Keratinocyte (primary cell): ENCODE results near the gene SNCA. TPM values are rescaled to one million over a fixed set of nuclear protein-coding genes. Genes with fewer than 3 reads are reported as not detected.

Source experiments
- DNase-seq: peaks from one replicate; pipeline ENCODE4 v3.0.0-alpha.2; 2011; ENCODE audit warnings: low read depth, missing footprints, low spot score
- FAIRE-seq: peaks from 2 replicates; lab custom pipeline; 2011; peaks lifted over from hg19 to GRCh38; lab: Jason Lieb, UNC
- H2AFZ ChIP-seq: 2 replicates; pipeline ENCODE4 v1.6.0; 2012; ENCODE audit warnings: low read length, control low read depth, inconsistent platforms; ENCODE audit not compliant: control insufficient read depth
- H3K27ac ChIP-seq: 2 replicates; pipeline ENCODE4 v1.5.1; 2011; ENCODE audit warnings: low read length; ENCODE audit not compliant: control insufficient read depth, insufficient read depth
- H3K27me3 ChIP-seq: 3 replicates; pipeline ENCODE4 v1.6.0; 2011; ENCODE audit warnings: low read length; ENCODE audit not compliant: control insufficient read depth, insufficient read depth; ENCODE audit errors: extremely low read depth
- H3K36me3 ChIP-seq, 2 experiments: 2 replicates in 1 of 2; 3 replicates in 1 of 2; pipeline ENCODE4 v1.5.1; 2011; ENCODE audit warnings: low read length in 2 of 2, mild to moderate bottlenecking in 1 of 2; ENCODE audit not compliant: control insufficient read depth in 2 of 2, insufficient read depth in 2 of 2; ENCODE audit errors: extremely low read depth in 1 of 2
- H3K4me1 ChIP-seq: 3 replicates; pipeline ENCODE4 v1.5.1; 2011; ENCODE audit warnings: low read length; ENCODE audit not compliant: control insufficient read depth, insufficient read depth; ENCODE audit errors: extremely low read depth
- H3K4me2 ChIP-seq: 3 replicates; pipeline ENCODE4 v1.6.0; 2011; ENCODE audit warnings: low read depth, low read length; ENCODE audit not compliant: control insufficient read depth, insufficient read depth; ENCODE audit errors: extremely low read depth
- H3K4me3 ChIP-seq, 3 experiments: fragments of 200-600 bp in 1 of 3; sonication (generic) in 1 of 3; 2 replicates in 2 of 3; 3 replicates in 1 of 3; pipeline ENCODE4 v1.5.1; 2011 to 2016; ENCODE audit warnings: low read length in 3 of 3, mild to moderate bottlenecking in 3 of 3, control low read depth in 2 of 3, inconsistent platforms in 1 of 3, low read depth in 1 of 3, mixed read lengths in 1 of 3, mixed run types in 1 of 3, moderate library complexity in 1 of 3; ENCODE audit not compliant: control insufficient read depth in 2 of 3, insufficient read depth in 2 of 3; ENCODE audit errors: extremely low read depth in 1 of 3
- H3K79me2 ChIP-seq: 2 replicates; pipeline ENCODE4 v1.6.0; 2012; ENCODE audit warnings: low read length; ENCODE audit not compliant: control insufficient read depth, insufficient read depth
- H3K9ac ChIP-seq: 3 replicates; pipeline ENCODE4 v1.6.0; 2011; ENCODE audit warnings: low read length; ENCODE audit not compliant: control insufficient read depth, insufficient read depth; ENCODE audit errors: extremely low read depth
- H3K9me1 ChIP-seq: 3 replicates; pipeline ENCODE4 v1.6.0; 2011; ENCODE audit warnings: low read length; ENCODE audit not compliant: control insufficient read depth, insufficient read depth; ENCODE audit errors: extremely low read depth
- H3K9me3 ChIP-seq: 2 replicates; pipeline ENCODE4 v1.5.1; 2012; ENCODE audit warnings: low read depth, low read length; ENCODE audit not compliant: control insufficient read depth
- H4K20me1 ChIP-seq: 3 replicates; pipeline ENCODE4 v1.6.0; 2011; ENCODE audit warnings: low read length; ENCODE audit not compliant: control insufficient read depth, insufficient read depth; ENCODE audit errors: extremely low read depth
- EZH2 ChIP-seq: IDR thresholded peaks from one replicate; pipeline ENCODE4 v1.6.1; 2012; ENCODE audit warnings: inconsistent platforms, mild to moderate bottlenecking, low read length, moderate library complexity
- dilution Hi-C: fragments of 300-500 bp; cut with MboI; formaldehyde crosslinking; loops from one replicate; pipeline ENCODE4 v1.7.0; 2020; ENCODE audit warnings: low sequenced_read_pairs; ENCODE audit not compliant: extremely low pct_ligation_motif_present
- polyA plus RNA-seq, 5 experiments: library from polyadenylated mRNA; depleted of rRNA in 3 of 5; stranded (reverse) in 3 of 5; stranded (forward) in 1 of 5; unstranded in 1 of 5; fragments of >200 nt; gene quantifications; 1 replicate in 1 of 5; 2 replicates in 3 of 5; 3 replicates in 1 of 5; pipeline versions ENCODE4 v1.2.1 to v1.2.3, GENCODE V29; 2011 to 2012; ENCODE audit warnings: missing spikeins in 2 of 5, low read depth in 1 of 5, low replicate concordance in 1 of 5
- TF ChIP-seq, protein P1 (sequence below), 3 experiments: IDR thresholded peaks in 1 of 3; conservative IDR thresholded peaks in 1 of 3; optimal IDR thresholded peaks in 1 of 3; 2 replicates in 2 of 3; 3 replicates in 1 of 3; pipeline versions ENCODE3 to v1.5.1; 2011; ENCODE audit warnings: low read length in 3 of 3, mild to moderate bottlenecking in 3 of 3, moderate library complexity in 2 of 3, control low read depth in 1 of 3, inconsistent platforms in 1 of 3; ENCODE audit not compliant: insufficient read depth in 2 of 3; ENCODE audit errors: extremely low read depth in 1 of 3

The SNCA gene
- polyA plus RNA-seq, 1 donor (not counting 4 experiments of a cell fraction or from before 2014, with no cell fraction given), result 61.3 TPM

DNA sequence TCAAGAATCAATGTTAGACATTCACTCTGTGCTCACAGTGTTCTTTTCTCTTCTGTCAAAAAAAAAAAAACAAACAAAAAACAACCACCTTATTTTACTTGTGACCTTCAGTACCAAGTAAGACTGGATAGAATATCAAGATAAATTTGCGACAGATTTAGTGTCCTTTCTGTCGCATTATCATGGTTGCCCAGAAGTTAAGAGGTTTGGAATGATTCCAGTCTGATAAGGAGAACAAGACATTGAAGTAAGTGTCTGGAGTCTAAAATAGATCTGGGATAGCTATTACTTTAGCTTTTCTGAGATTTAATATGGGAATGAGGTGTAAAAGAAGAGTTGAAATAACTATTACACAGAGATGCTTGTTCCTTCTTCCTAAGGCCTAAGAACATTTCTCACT, 31.7 kb downstream of the SNCA start:
- no peak overlapping the region for H2AFZ ChIP-seq
- H3K27me3 ChIP-seq, result no peaks in the 10 kb centered on the region
- no peak overlapping the region for H3K9ac ChIP-seq
- no peaks in the 10 kb centered on the region for H3K79me2 ChIP-seq
- H3K4me3 ChIP-seq, result no peak overlapping the region
- H4K20me1 ChIP-seq, result no peaks in the 10 kb centered on the region
- H3K4me2 ChIP-seq, result no peak overlapping the region
- peaks cover 7% of the 10 kb centered on the region for H3K4me1 ChIP-seq
- DNase-seq (no peak), FAIRE-seq (no peak)
- no peaks in the 10 kb centered on the region for H3K9me1 ChIP-seq
- no peak overlapping the region for H3K27ac ChIP-seq
- dilution Hi-C loops, result no loop called here
- no peaks in the 10 kb centered on the region for H3K9me3 ChIP-seq
- H3K36me3 ChIP-seq, result no peaks in the 10 kb centered on the region
- TF ChIP-seq EZH2, result no peak
- TF ChIP-seq, protein P1, sequence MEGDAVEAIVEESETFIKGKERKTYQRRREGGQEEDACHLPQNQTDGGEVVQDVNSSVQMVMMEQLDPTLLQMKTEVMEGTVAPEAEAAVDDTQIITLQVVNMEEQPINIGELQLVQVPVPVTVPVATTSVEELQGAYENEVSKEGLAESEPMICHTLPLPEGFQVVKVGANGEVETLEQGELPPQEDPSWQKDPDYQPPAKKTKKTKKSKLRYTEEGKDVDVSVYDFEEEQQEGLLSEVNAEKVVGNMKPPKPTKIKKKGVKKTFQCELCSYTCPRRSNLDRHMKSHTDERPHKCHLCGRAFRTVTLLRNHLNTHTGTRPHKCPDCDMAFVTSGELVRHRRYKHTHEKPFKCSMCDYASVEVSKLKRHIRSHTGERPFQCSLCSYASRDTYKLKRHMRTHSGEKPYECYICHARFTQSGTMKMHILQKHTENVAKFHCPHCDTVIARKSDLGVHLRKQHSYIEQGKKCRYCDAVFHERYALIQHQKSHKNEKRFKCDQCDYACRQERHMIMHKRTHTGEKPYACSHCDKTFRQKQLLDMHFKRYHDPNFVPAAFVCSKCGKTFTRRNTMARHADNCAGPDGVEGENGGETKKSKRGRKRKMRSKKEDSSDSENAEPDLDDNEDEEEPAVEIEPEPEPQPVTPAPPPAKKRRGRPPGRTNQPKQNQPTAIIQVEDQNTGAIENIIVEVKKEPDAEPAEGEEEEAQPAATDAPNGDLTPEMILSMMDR (optimal IDR thresholded peaks at IDR 0.05 in 1 of 3, IDR thresholded peaks at IDR 0.05 in 1 of 3, conservative IDR thresholded peaks at IDR 0.05 in 1 of 3; ENCODE audit: extremely low read depth in 1 of 3, insufficient read depth in 2 of 3, low read length in 3 of 3), result no peak

DNA sequence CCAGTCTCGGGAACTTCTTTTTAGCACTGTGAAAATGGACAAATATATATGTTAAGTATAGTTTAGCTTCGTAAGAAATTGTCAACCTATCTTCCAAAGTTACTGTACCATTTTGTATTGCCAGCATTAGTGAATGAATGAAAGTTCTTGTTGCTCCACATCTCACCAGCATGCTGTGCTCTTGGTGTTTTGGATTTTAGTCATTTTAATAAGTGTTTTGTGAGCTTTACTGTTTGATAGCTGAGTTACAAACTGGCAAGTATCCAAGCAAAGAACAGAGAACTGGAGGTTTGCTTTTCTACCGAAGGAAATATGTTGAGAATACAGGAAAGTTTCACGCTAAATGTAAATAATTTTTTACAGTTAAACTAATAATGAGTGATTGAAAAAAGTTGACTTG, 33.0 kb downstream of the SNCA start:
- H3K4me2 ChIP-seq, result no peak overlapping the region
- no peak overlapping the region for H3K9ac ChIP-seq
- H3K79me2 ChIP-seq, result no peaks in the 10 kb centered on the region
- H3K4me1 ChIP-seq, result peaks cover 9% of the 10 kb centered on the region
- DNase-seq (no peak), FAIRE-seq (no peak)
- H4K20me1 ChIP-seq, result no peaks in the 10 kb centered on the region
- no peaks in the 10 kb centered on the region for H3K27me3 ChIP-seq
- dilution Hi-C loops, result no loop called here
- H3K4me3 ChIP-seq, result no peak overlapping the region
- no peak for TF ChIP-seq EZH2
- TF ChIP-seq, protein P1 (optimal IDR thresholded peaks at IDR 0.05 in 1 of 3, IDR thresholded peaks at IDR 0.05 in 1 of 3, conservative IDR thresholded peaks at IDR 0.05 in 1 of 3; ENCODE audit: extremely low read depth in 1 of 3, insufficient read depth in 2 of 3, low read length in 3 of 3), result no peak
- no peak overlapping the region for H2AFZ ChIP-seq
- no peaks in the 10 kb centered on the region for H3K9me3 ChIP-seq
- H3K27ac ChIP-seq, result no peak overlapping the region
- H3K36me3 ChIP-seq, result no peaks in the 10 kb centered on the region
- no peaks in the 10 kb centered on the region for H3K9me1 ChIP-seq
